H1 (cell line): Measurements from ENCODE around the gene ADAMTS1. TPM values are rescaled to one million over a fixed set of nuclear protein-coding genes. Genes with fewer than 3 reads are reported as not detected.

ENCODE experiments used
- CBX5 ChIP-seq: fragments of 300-800, 300-1000 bp; sonication (generic); IDR thresholded peaks from 2 replicates; pipeline ENCODE4 v1.7.1; 2016; ENCODE audit warnings: antibody characterized with exemption, low read length, low read depth
- EGR1 ChIP-seq: IDR thresholded peaks from 2 replicates; pipeline ENCODE4 v1.6.1; 2011; ENCODE audit warnings: low read depth, low read length, borderline replicate concordance
- MAFK ChIP-seq: IDR thresholded peaks from 2 replicates; pipeline ENCODE4 v1.6.1; 2012; ENCODE audit warnings: low read depth, mild to moderate bottlenecking, improper control_type of control experiment, low read length
- POLR2AphosphoS5 ChIP-seq: IDR thresholded peaks from 2 replicates; pipeline ENCODE4 v1.6.1; 2011; ENCODE audit warnings: low read depth, low read length
- SP4 ChIP-seq: IDR thresholded peaks from 2 replicates; pipeline ENCODE4 v1.6.1; 2012; ENCODE audit warnings: low read length, inconsistent platforms
- TCF12 ChIP-seq: IDR thresholded peaks from 2 replicates; pipeline ENCODE4 v1.6.1; 2011; ENCODE audit warnings: low read depth, mild to moderate bottlenecking, low read length
- polyA plus RNA-seq, 7 experiments: library from polyadenylated mRNA; depleted of rRNA in 3 of 7; stranded (reverse) in 5 of 7; unstranded in 2 of 7; fragments of >200 nt in 5 of 7; fragments of 200-250 nt in 2 of 7; gene quantifications; 1 replicate in 5 of 7; 2 replicates in 1 of 7; 4 replicates in 1 of 7; pipeline versions ENCODE4 v1.2.1 to v1.2.3, GENCODE V29; 2011 to 2013; ENCODE audit warnings: missing spikeins in 2 of 7, mixed read lengths in 2 of 7
- total RNA-seq: library from RNA; stranded (reverse); fragmentation: NEBNext Ultra II Directional; extraction: Animal tissue kit (Norgen Biotek cat#: 25700); gene quantifications from 2 replicates; pipeline ENCODE4 v1.2.1, GENCODE V29; 2021

The ADAMTS1 gene
- total and polyA plus RNA-seq, 2 of the 8 experiments (the other 6 are each of a cell fraction or from before 2014, with no cell fraction given) = 10.7 to 22.4 TPM

- TF ChIP-seq CBX5 = no peak
- no peak for TF ChIP-seq SP4
- TF ChIP-seq TCF12 = no peak
- TF ChIP-seq MAFK = no peak
- no peak for TF ChIP-seq POLR2AphosphoS5
- TF ChIP-seq EGR1 = no peak
Measured at GRCh38 chr21:26874347-26874746, 29.1 kb upstream of the ADAMTS1 start (continued).
